A549 (cell line): ENCODE data around the gene EMX1.

Experiments used
- CHD2 ChIP-seq: fragments of 150-350 bp; IDR thresholded peaks from 2 replicates; pipeline ENCODE4 v1.6.1; 2014; ENCODE audit warnings: low read length; ENCODE audit not compliant: partially characterized antibody
- CTCF ChIP-seq: fragments of >200 bp; sonication (Bioruptor Twin); formaldehyde crosslinking; IDR thresholded peaks from 3 replicates; pipeline ENCODE4 v1.5.1; 2016
- ELK1 ChIP-seq: fragments of 150-350 bp; IDR thresholded peaks from 2 replicates; pipeline ENCODE4 v1.6.1; 2014; ENCODE audit warnings: low read depth, mild to moderate bottlenecking, low read length
- KDM1A ChIP-seq: fragments of 200-600 bp; sonication (generic); IDR thresholded peaks from 2 replicates; pipeline ENCODE4 v1.6.1; 2016; ENCODE audit warnings: low read depth, mild to moderate bottlenecking

- TF ChIP-seq CTCF = no peak
- no peak for TF ChIP-seq KDM1A
- no peak for TF ChIP-seq ELK1
- TF ChIP-seq CHD2 = no peak
Measured at GRCh38 chr2:72951303-72952095, 34.2 kb downstream of the EMX1 start.
